IPS-15b (cell line): ENCODE results near the gene CANT1.
A peak's percentile ranks its signal among the peaks of the same experiment; 100 is the strongest.
"Not testable (repeated sequence)": the region's sequence is repeated elsewhere in the genome, so short reads cannot be mapped to it uniquely, and the experiment has no call there.

ENCODE experiments used
- H3K27me3 ChIP-seq: one replicate; pipeline ENCODE4 v1.6.1; 2013; ENCODE audit warnings: low read length; ENCODE audit not compliant: control insufficient read depth, insufficient read depth
- H3K36me3 ChIP-seq: one replicate; pipeline ENCODE4 v1.6.1; 2013; ENCODE audit warnings: low read length; ENCODE audit not compliant: control insufficient read depth, insufficient read depth
- H3K4me1 ChIP-seq: one replicate; pipeline ENCODE4 v1.6.1; 2013; ENCODE audit warnings: mild to moderate bottlenecking, low read length; ENCODE audit not compliant: control insufficient read depth, insufficient read depth
- H3K4me3 ChIP-seq: one replicate; pipeline ENCODE4 v1.5.1; 2013; ENCODE audit warnings: low read depth, low read length
- H3K9ac ChIP-seq: one replicate; pipeline ENCODE4 v1.6.1; 2013; ENCODE audit warnings: low read depth, mild to moderate bottlenecking, low read length
- H3K9me3 ChIP-seq: one replicate; pipeline ENCODE4 v1.6.1; 2013; ENCODE audit warnings: mild to moderate bottlenecking, low read length; ENCODE audit not compliant: control insufficient read depth, insufficient read depth

The CANT1 gene

DNA sequence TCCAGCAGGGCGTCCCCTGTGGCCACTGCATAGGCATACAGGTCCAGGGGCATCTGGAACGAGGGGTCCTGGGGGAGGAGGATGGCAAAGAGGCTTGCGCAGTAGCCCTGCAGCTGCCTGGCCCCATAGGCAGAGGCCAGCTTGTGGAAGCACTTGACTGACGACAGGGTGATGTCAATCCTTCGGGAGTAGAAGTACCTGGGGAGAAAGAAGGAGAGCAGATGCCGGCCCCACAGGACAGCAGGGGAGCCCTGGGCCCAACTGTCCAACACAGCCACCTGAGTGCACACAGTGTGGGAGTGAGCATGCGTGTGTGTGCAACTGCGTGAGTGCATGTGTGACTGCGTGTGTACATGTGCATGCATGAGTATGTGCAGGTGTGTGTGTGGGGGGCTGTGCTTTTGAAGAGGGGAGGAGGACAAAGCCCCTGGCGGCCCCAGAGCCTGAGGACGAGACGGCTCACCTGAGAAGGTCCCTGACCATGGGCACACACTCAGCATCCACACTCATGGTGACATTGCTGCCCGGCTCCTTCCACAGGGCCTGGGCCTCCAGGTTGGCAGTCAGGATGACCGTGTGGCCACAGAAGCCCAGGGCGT, 37.0 kb downstream of the CANT1 start:
- Histone ChIP-seq H3K9ac (no peak overlapping the region), H3K36me3 (no peaks in the 10 kb centered on the region)

DNA sequence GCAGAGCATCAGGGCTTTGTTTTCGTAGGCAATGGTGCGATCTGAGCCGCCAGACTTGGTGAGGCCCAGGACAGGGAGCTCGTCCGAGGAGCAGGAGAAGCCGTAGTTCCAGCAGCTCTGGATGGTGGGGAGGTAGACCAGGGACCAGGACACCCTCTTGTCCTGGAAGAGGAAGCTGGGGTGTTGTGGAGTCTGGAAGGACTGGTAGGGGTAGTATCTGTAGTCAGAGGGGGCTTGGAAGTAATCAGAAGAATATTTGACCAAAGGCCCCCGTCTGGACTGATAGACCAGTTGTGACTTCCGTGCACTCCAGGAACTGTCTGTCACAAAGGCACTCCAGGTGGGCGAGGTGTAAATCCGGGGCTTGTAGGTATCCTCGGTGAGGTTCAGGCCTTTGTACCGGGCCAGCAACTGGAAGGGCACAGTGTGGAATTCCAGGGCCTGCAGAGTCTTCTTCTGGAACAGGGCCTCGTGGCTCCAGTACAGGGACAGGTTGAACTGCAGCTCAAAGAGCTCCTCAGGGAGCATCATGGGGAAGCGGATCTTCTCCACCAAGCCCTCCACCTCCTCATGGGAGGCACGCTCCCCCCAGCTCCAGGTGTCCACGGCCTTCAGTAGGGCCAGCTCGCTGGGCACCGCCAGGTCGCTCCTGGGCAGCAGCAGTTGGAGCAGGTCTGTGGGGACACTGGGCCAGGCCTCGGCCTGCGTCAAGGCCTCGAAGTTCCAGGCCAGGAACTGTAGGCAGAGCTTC, 37.6 kb downstream of the CANT1 start:
- H3K9me3 ChIP-seq: no peaks in the 10 kb centered on the region
- H3K27me3 ChIP-seq: no peaks in the 10 kb centered on the region
- no peak overlapping the region for H3K4me3 ChIP-seq
- no peaks in the 10 kb centered on the region for H3K4me1 ChIP-seq
- no peaks in the 10 kb centered on the region for H3K36me3 ChIP-seq
- no peak overlapping the region for H3K9ac ChIP-seq

More for the DNA sequence above, 37.0 kb downstream of the CANT1 start:
- Histone ChIP-seq H3K4me1 (no peaks in the 10 kb centered on the region), H3K4me3 (no peak overlapping the region), H3K27me3 (no peaks in the 10 kb centered on the region), H3K9me3 (no peaks in the 10 kb centered on the region)

DNA sequence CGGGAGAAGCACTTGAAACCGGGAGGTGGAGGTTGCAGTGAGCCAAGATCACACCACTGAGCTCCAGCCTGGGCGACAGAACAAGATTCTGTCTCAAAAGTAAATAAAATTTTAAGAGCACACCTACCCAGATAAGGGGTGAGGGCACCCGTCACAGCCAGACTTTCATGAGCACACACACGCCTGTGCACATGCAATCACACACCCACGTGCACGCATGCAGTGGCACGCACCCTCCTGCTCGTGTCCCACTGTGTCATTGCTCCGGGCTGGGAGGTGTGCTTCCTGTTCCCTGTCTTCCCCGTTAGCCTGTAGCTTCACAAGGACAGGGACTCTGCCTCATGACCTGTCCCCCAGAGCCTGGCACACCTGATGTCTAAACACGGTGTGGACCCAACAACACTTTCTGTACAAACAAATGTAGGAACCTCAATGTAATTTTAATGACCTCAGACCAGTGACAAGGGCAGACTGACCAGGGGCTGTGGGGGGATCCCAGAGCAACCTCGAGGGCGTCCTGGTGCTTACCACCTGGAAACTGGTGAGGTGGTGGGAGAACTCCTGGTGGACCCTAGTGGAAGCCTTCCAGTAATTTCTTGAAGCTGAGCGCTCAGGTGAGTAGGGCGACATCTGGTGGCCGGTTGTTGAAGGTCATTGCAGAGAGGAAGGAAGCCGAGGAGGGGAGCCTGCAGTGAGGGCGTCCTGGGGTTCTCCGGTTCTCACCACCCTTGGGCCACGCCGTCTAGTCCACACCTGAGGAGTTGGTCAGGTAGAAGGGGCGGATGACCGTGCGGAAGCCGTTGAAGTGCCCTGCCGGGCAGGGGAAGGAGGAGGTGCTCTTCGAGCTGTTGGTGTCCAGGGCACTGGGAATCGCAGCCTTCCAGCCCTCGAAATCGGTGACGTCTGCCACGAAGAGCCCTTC, 38.5 kb downstream of the CANT1 start:
- Histone ChIP-seq H3K4me1 (no peaks in the 10 kb centered on the region), H3K9ac (peak overlapping the region; percentile 47), H3K4me3 (no peak overlapping the region), H3K9me3 (no peaks in the 10 kb centered on the region), H3K27me3 (no peaks in the 10 kb centered on the region), H3K36me3 (no peaks in the 10 kb centered on the region)

DNA sequence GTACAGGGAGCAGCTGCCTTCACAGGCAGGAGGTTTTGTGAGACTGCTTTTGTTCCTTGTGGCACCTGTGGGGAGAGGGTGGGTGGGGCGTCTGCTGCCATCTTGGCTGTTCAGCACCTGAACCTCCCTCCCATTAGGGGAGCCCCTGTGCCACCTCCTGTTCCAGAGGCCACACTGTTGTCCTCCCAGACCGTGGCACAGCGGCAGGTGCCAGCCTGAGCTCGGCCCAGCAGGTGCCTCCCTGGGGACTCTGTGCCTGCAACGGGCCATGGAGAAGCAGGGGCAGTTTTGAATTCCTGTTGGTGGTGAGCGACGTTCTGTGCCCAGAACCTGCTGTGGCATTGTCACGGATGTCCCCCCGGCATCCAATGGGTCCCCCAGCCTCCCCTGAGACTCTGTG, 39.7 kb downstream of the CANT1 start:
- H3K9me3 ChIP-seq: no peaks in the 10 kb centered on the region
- no peak overlapping the region for H3K9ac ChIP-seq
- no peaks in the 10 kb centered on the region for H3K27me3 ChIP-seq
- H3K4me3 ChIP-seq: no peak overlapping the region
- no peaks in the 10 kb centered on the region for H3K4me1 ChIP-seq
- no peaks in the 10 kb centered on the region for H3K36me3 ChIP-seq

DNA sequence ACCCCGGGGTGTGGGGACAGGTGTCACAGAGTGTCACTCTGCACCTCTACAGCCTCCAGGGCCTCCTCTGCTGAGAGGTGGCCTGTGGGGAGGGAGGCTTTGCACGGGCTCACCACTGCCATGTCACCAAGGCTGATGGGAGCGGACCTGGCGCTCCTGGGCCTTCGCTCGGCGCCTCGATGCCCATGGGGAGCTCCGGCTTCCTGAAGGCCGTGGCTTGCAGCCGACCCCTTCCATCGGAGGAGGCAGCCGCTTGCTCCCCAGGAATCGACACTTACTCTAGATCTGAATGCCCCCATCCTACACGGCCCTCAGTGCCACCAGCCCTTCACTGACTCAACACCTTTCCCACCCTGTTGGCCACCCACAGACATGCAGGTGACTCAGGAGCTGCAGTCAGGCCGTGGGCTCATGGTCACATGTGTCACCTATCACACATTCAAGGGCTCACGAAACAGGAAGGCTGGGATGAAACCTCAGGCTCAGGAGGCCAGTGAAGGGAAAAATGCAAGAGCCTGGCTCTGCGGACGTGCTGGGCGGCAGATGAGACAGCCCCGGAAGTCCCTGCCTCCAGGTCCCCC, 41.7 kb downstream of the CANT1 start:
- Histone ChIP-seq H3K36me3 (no peaks in the 10 kb centered on the region), H3K9me3 (no peaks in the 10 kb centered on the region), H3K27me3 (no peaks in the 10 kb centered on the region), H3K4me3 (no peak overlapping the region), H3K9ac (no peak overlapping the region), H3K4me1 (no peaks in the 10 kb centered on the region)

DNA sequence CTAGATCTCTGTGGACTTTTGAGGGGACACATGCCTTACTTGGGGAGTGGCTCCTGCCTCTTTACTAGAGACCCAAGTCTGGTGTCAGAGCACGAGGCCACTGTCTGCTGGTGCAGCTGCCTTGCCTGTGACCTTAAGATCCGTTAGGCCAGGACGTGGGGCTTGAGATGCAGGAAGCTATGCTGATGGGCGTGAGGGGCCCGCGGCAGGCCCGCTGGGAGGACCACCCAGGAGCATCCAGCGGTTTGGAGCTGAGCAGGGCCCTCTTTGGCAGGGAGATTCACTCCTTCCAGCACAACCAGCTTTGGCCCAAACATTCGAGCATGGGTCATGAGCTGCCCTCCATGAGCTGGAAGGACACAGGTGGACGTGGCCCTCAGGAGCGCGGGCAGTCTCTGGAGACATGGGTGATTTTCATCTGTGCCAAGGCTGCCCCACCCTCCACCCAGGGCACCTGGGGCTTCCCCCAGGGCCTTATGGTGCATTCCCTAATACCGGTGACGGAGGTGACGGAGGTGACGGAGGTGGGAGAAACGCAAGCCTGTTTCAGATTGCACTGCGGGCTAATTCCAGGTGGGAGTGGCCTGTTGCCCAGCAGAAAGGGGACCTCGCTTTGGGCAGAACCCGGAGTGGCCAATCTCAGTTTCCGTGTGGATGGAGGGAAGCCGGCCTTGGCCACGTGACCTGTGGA, 42.5 kb downstream of the CANT1 start:
- Histone ChIP-seq H3K36me3 (no peaks in the 10 kb centered on the region), H3K9me3 (no peaks in the 10 kb centered on the region), H3K9ac (no peak overlapping the region), H3K27me3 (no peaks in the 10 kb centered on the region), H3K4me3 (no peak overlapping the region), H3K4me1 (no peaks in the 10 kb centered on the region)

DNA sequence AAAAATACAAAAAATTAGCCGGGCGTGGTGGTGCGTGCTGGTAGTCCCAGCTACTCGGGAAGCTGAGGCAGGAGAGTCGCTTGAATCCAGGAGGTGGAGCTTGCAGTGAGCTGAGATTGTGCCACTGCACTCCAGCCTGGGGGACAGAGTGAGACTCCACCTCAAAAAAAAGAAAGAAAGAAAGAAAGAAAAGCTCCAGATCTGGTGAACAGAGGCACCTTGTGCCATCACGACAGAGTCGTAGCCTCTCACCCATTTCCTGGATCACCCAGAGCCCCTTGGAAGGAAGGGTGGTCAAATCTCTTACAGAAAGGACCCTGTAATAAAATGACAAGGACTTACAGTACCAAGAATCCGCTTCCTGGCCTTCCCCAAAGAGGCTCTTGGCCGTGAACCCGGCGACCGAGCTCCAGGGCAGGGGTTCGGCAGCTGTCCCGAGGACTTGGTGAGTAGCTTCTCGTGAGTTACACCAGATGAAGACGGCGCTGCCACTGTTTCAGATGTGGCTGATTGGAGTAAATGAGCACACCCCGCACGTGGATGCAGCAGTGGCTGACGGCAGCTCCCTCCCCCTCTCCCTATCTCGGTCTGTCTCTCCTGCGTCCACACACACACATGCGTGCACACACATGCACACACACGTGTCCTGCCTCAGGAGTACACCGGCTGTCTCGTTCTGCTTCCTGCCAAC, 43.3 kb downstream of the CANT1 start:
- H3K9ac ChIP-seq: no peak overlapping the region
- no peaks in the 10 kb centered on the region for H3K9me3 ChIP-seq
- no peaks in the 10 kb centered on the region for H3K4me1 ChIP-seq
- no peaks in the 10 kb centered on the region for H3K27me3 ChIP-seq
- no peaks in the 10 kb centered on the region for H3K36me3 ChIP-seq
- no peak overlapping the region for H3K4me3 ChIP-seq

DNA sequence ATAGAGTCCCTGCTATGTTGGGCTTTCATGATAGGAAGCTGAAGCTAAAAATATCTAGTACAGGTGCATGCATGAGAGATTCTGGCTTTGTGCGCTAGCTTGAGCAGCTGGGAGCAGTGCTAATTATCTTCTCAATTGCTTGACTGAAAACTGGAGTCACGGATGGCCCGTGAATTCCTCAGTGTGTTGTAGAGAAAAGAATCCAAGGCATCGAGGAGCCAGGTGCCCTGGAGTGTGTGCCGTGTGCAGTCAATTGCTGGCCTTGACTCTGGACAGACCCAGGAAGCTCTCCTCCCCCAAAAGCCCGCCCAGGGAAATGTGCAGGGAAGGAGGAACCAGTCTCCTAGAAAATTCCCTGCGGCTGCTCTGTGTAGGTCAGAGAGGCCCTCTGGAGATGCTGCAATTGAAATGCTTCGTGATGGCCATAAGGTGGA, 44.1 kb downstream of the CANT1 start:
- H3K27me3 ChIP-seq: no peaks in the 10 kb centered on the region
- no peak overlapping the region for H3K4me3 ChIP-seq
- no peaks in the 10 kb centered on the region for H3K4me1 ChIP-seq
- no peaks in the 10 kb centered on the region for H3K36me3 ChIP-seq
- no peak overlapping the region for H3K9ac ChIP-seq
- H3K9me3 ChIP-seq: no peaks in the 10 kb centered on the region

DNA sequence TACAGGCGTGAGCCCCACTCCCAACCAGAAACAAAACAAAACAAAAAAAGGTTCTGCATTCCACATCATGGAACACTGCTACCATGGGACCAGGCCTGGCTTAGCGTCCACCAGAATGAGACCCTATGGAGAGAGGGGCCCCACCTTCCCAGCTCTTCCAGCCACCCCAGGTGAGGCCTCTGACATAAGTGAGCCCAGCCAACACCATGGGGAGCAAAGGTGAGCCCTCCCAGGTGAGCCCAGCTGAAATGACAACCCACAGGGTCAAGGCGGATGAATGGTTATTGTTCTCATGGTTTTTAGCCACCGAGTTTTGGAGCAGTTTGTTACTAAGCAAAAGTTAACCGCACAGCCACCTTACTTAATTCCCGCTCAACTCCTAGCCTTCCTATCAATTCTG, 46.2 kb downstream of the CANT1 start:
- Histone ChIP-seq H3K4me1 (no peaks in the 10 kb centered on the region), H3K9me3 (no peaks in the 10 kb centered on the region), H3K27me3 (no peaks in the 10 kb centered on the region), H3K36me3 (no peaks in the 10 kb centered on the region), H3K4me3 (no peak overlapping the region), H3K9ac (no peak overlapping the region)

DNA sequence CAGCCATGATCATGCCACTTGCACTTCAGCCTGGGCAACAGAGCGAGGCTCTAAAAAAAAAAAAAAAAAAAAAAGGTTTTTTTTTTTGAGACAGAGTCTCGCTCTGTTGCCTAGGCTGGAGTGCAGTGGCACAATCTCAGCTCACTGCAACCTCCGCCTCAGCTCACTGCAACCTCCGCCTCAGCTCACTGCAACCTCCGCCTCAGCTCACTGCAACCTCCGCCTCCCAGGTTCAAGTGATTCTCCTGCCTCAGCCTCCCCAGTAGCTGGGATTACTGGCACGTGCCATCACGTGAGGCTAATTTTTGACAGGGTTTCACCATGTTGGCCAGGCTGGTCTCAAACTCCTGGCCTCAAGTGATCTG, 46.6 kb downstream of the CANT1 start:
- not testable (repeated sequence) for H3K4me1 ChIP-seq, H3K36me3 ChIP-seq, H3K4me3 ChIP-seq, H3K9ac ChIP-seq, H3K9me3 ChIP-seq, H3K27me3 ChIP-seq
